Fibroblast of pulmonary artery (primary cell): ENCODE results near the gene ARHGAP33.

ENCODE experiments used
- DNase-seq: peaks from one replicate; pipeline ENCODE4 v3.0.0-alpha.2; 2010; ENCODE audit warnings: low read depth
- H3K4me3 ChIP-seq: replicated peaks from 2 replicates; pipeline ENCODE4 v1.5.1; 2011; ENCODE audit warnings: low read depth, mild to moderate bottlenecking, control low read depth, low read length, moderate library complexity
- TF ChIP-seq, protein P1 (sequence below): IDR thresholded peaks from 2 replicates; pipeline ENCODE4 v1.5.1; 2011; ENCODE audit warnings: mild to moderate bottlenecking, control low read depth, low read length, inconsistent platforms; ENCODE audit errors: missing control alignments

The ARHGAP33 gene

DNA sequence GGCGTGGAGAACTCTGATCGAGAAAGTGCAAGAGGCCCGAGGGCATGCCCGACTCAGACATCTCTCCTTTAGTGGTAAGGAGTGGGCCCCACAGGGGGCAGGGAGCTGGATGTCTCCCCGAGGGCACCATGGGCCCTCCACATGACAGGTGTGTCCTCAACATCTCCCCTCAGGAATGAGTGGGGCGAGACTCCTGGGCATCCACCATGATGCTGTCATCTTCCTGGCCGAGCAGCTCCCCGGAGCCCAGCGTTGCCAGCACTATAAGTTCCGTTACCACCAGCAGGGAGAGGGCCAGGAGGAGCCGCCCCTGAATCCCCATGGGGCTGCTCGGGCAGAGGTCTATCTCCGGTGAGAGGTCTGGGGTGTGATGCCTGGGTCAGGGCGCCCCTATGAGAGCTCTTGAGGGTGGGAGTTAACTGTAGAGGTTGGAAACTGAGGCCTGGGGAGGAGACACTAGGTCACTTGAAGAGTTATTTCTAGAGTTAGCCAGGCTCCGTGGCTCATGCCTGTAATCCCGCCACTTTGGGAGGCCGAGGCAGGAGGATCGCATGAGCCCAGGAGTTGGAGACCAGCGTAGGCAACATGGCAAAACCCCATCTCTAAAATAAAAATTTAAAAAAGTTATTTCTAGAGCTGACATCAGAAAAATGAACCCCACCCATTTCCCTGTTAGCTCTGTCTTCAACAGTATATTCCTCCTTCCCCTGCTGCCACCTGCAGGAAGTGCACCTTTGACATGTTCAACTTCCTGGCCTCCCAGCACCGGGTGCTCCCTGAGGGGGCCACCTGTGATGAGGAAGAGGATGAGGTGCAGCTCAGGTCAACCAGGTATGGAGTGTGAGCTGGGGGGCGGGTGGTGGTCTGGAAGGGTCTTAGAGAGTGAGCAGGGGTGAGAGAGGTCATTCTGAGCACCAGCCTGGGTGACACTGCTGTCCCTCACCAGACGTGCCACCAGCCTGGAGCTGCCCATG, 38.2 kb upstream of the ARHGAP33 start:
- no peak overlapping the region for H3K4me3 ChIP-seq
- no peak for DNase-seq
- TF ChIP-seq, protein P1, sequence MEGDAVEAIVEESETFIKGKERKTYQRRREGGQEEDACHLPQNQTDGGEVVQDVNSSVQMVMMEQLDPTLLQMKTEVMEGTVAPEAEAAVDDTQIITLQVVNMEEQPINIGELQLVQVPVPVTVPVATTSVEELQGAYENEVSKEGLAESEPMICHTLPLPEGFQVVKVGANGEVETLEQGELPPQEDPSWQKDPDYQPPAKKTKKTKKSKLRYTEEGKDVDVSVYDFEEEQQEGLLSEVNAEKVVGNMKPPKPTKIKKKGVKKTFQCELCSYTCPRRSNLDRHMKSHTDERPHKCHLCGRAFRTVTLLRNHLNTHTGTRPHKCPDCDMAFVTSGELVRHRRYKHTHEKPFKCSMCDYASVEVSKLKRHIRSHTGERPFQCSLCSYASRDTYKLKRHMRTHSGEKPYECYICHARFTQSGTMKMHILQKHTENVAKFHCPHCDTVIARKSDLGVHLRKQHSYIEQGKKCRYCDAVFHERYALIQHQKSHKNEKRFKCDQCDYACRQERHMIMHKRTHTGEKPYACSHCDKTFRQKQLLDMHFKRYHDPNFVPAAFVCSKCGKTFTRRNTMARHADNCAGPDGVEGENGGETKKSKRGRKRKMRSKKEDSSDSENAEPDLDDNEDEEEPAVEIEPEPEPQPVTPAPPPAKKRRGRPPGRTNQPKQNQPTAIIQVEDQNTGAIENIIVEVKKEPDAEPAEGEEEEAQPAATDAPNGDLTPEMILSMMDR: no peak

DNA sequence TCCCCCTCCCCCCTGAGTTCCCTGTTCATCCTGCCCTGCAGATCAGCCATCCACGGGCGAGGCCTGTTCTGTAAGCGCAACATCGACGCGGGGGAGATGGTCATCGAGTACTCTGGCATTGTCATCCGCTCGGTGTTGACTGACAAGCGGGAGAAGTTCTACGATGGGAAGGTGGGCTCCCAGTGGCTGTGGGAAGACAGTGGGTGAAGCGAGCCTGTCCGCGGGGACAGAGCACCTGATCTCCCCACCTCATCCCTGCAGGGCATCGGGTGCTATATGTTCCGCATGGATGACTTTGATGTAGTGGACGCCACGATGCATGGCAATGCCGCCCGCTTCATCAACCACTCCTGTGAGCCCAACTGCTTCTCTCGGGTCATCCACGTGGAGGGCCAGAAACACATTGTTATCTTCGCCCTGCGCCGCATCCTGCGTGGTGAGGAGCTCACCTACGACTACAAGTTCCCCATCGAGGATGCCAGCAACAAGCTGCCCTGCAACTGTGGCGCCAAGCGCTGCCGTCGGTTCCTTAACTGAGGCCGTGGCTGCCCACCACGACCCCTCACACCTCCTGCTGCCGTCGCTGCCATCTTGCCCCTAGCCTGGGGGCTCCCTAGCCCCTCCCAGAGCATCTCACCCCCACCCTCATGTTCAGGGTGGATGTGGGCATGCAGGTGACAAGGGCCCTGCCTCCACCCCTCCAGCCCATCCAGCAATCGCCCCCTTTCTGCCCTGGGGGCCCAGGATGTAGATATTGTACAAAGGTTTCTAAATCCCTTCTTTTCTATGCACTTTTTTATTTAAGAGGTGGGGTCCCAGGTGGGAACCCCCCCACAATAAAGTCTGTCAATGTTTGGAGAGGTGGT, 37.1 kb upstream of the ARHGAP33 start:
- DNase-seq: no peak
- TF ChIP-seq, protein P1: no peak
- no peak overlapping the region for H3K4me3 ChIP-seq

DNA sequence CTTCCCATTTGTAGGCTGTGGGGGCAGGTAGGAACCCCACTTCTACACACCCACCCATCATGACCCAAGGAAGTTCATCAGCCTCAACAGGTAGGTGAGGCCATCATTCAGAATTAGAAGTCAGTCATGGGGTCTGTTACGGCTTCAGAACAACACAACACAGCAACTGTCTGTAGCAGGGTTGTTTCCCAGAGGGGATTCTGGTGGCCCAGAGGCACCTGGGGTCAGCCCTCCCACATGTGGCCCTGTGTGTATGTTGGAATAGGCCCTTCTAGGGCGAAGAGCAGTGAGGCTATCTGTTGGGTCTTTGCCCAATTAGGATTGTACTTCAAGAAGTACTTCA, 36.5 kb upstream of the ARHGAP33 start:
- TF ChIP-seq, protein P1: no peak
- H3K4me3 ChIP-seq: no peak overlapping the region
- DNase-seq: no peak

DNA sequence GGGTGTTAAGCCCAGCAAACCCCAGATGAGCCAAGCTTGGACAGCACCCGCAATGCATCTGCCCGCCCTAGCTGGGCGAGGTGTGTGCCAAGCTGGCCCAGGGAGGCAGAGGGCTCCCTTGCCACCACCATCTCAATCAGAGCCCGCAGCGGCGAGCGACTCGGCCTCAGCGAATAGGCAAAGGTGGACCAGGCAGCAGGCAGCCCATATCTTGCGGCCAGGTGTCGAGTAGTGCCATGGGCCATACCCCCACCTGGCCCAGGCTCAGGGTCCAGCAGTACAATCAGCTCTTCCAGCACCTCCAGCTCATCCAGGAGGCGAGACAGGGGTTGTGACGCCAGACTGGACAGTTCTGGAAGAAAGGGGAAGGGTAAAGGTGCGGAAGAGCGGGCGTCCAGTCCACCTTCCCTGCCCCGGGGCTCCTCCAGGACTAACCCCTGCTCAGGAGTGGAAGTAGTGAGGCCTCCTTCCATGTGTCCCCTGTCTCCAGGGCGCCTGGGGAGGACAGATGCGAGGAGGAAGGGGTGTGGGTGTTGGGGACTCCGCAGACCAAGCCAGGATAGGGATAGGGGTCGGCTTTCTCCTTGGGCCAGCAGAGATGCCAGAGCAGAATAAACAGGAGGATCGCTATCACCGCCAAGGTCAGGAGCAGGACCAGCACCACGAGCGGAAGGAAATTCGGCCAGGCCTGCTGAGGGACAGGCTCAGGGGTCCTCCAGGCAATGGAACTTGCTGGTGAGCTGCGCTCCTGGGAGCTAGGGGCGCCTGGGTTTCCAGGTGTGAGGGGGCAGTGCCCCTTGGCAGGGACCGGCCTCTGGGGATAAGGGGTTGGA, 35.9 kb upstream of the ARHGAP33 start:
- H3K4me3 ChIP-seq: peak overlapping the region; percentile 63
- DNase-seq: no peak
- TF ChIP-seq, protein P1: no peak

DNA sequence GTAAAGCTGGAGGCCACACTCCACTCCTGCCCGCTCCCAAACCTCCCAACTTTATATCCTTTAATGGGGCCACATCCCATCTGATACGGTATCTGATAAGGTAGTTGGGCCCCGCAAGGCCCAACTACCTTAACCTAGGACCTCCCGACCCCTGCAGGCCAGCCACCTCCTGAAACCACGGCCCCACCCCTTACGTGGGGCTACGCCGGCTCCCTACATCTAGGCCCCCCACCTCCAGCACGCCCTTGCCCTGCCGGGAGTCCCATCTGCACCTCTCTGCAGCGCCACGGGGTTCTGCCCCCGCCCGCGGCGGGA, 35.3 kb upstream of the ARHGAP33 start:
- TF ChIP-seq, protein P1: no peak
- peak overlapping the region; percentile 63 for H3K4me3 ChIP-seq
- DNase-seq: no peak

DNA sequence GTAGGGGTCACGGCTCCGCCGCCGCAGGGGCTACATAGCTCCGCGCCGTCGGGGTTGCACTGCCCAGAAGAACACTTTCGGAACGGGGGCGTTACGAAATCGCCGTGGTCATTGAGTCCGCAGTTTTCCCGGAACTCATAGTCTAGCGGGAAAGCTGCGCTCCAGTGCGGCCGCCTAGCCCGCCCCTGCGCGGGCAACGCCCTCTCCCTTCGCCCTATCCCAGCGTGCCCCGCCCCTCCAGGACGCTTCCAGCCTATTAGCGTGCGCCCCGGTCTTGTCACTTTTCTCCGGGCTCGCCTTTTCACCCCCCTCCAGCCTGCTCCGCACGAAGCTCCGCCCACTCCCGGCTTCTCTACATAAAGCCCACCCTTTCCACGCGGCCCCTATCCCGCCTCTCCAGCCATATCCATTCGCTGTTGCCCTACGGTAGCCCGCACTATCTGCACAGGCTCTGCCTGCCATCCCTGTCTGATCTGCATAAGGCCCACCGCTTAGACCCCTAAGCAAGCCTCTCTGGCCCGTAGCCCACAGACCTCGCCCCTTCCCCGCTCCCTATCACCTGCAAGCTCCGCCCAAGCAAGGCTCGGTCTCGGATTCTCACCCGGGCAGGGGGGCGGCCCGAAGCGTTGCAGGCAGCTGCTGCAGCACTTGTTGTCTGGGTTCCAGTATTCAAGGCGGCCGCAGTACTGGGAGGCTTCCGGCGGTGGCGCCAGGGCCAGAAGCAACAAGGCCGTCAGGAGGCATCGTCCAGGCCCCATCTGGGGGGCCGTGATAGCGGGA, 34.8 kb upstream of the ARHGAP33 start:
- TF ChIP-seq, protein P1: peak; percentile 7
- peak; percentile 97 for DNase-seq
- H3K4me3 ChIP-seq: peak overlapping the region; percentile 63
